GM18505 (cell line): Measurements from ENCODE around the gene ATP1A1.

Experiments used
- ATAC-seq: cut with Tn5 transposase; IDR thresholded peaks from one replicate; pipeline ENCODE4 v1.9.1; 2021; ENCODE audit not compliant: unreplicated experiment
- POLR2A ChIP-seq: IDR thresholded peaks from 4 replicates; pipeline ENCODE4 v1.6.1; 2011; ENCODE audit warnings: borderline replicate concordance; ENCODE audit not compliant: insufficient read depth, insufficient read length; ENCODE audit errors: extremely low read depth

ATP1A1 gene

GRCh38 chr1:116372651-116373430 lies at the start of gene ATP1A1:
Gene ATP1A1 (plus strand): TSS chr1:116373244. CDS start chr1:116373512, 268 bp downstream.
- peak; percentile 95 for TF ChIP-seq POLR2A
- peak; percentile 67 for ATAC-seq

GRCh38 chr1:116323491-116323890 lies 49.6 kb upstream of the ATP1A1 start:
- TF ChIP-seq POLR2A, result no peak

GRCh38 chr1:116324411-116324810 lies 48.6 kb upstream of the ATP1A1 start:
- no peak for TF ChIP-seq POLR2A
- ATAC-seq, result no peak

More at GRCh38 chr1:116323491-116323890, 49.6 kb upstream of the ATP1A1 start:
- ATAC-seq, result no peak

GRCh38 chr1:116325104-116325503 lies 47.9 kb upstream of the ATP1A1 start:
- ATAC-seq, result no peak
- no peak for TF ChIP-seq POLR2A

- TF ChIP-seq POLR2A, result no peak
Observed at GRCh38 chr1:116325922-116326321, 47.1 kb upstream of the ATP1A1 start.

GRCh38 chr1:116326486-116326885 lies 46.6 kb upstream of the ATP1A1 start:
- ATAC-seq, result no peak
- no peak for TF ChIP-seq POLR2A

More at GRCh38 chr1:116325922-116326321, 47.1 kb upstream of the ATP1A1 start:
- ATAC-seq, result no peak

- no peak for TF ChIP-seq POLR2A
- ATAC-seq, result no peak
Observed at GRCh38 chr1:116328671-116329070, 44.4 kb upstream of the ATP1A1 start.

GRCh38 chr1:116329524-116330341 lies 43.3 kb upstream of the ATP1A1 start:
- no peak for ATAC-seq
- no peak for TF ChIP-seq POLR2A

GRCh38 chr1:116330342-116330652 lies 42.7 kb upstream of the ATP1A1 start:
- no peak for TF ChIP-seq POLR2A

GRCh38 chr1:116330846-116331245 lies 42.2 kb upstream of the ATP1A1 start:
- ATAC-seq, result no peak
- no peak for TF ChIP-seq POLR2A

More at GRCh38 chr1:116330342-116330652, 42.7 kb upstream of the ATP1A1 start:
- ATAC-seq, result no peak

GRCh38 chr1:116331523-116331922 lies 41.5 kb upstream of the ATP1A1 start:
- TF ChIP-seq POLR2A, result no peak
- no peak for ATAC-seq

- ATAC-seq, result no peak
- no peak for TF ChIP-seq POLR2A
Observed at GRCh38 chr1:116332451-116332850, 40.6 kb upstream of the ATP1A1 start.

GRCh38 chr1:116333171-116334014 lies 39.7 kb upstream of the ATP1A1 start:
- no peak for ATAC-seq
- no peak for TF ChIP-seq POLR2A

GRCh38 chr1:116334015-116334547 lies 39.0 kb upstream of the ATP1A1 start:
- no peak for TF ChIP-seq POLR2A
- no peak for ATAC-seq
